Anterior cingulate cortex (tissue), 58 donors: ENCODE results near the gene UBE2E2.

Source experiments
- DNase-seq, 58 donors: peaks; one replicate each; lab custom pipeline; 2025; lab: John Stamatoyannopoulos, UW

Gene UBE2E2

DNA sequence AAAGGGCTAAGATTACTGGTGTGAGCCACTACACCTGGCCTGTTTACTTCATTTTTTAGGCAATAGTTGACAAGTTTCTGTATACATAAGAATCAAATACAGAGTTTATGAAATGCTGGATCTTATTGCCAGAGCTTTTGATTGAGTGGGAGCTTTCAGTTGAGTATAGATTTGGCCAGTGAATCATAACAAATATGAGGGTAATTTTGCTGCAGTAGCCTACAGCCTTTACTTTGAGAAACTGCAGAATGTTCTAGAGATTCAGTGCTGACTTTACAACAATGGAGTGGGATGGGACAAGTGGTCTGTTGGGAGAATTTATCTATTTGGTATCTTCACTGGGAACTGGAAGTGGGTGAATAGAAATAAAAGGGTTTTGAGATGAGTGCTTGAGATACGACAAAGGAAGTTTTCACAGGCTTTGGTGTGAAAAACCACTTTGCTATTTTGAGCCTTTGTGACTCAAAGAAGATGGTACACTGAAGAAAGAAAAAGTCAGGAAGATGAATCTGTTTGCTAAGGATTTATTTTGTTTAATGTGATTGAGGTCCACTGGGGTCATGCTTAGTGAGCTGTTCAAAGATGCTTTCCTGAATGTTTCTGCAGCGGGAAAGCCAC is 227.8 kb downstream of the UBE2E2 start:
- no peak for DNase-seq

DNA sequence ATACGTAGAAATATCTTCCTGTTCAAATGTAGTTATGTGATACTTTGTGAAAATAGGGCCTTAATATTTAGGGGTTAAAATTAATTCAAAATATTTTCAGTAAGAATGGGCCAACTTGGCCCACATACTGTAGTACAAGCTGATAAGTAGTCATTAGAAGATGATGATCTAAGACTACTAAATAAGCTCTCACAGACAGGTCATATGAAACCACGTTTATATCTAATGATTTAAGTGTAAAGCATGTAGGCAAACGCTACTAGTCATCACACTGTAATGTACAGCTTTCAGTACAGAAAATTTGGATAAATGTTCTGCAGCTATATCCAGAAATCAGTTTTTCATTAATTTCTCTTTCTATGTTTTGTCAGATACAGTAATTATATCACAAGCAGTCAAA is 228.6 kb downstream of the UBE2E2 start:
- no peak for DNase-seq

DNA sequence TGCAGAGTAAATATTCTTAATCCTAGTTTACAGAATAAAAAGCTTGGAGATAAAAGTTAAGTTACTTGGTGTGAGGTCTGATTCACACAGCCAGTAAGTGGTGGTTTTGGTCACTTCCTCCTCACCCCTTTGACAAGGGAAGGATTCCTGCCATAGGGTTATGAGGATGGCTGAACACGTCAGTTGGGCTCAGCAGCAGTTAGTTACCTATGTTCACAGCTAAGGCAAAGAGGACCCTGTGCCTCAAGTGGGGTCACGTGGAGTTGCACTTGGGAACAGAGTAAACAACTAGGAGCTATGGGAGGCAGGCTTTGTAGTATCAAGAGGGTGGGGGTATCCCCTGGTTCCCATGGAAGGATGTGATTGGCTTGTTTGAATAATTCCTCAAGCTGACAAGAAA is 232.2 kb downstream of the UBE2E2 start:
- no peak for DNase-seq

DNA sequence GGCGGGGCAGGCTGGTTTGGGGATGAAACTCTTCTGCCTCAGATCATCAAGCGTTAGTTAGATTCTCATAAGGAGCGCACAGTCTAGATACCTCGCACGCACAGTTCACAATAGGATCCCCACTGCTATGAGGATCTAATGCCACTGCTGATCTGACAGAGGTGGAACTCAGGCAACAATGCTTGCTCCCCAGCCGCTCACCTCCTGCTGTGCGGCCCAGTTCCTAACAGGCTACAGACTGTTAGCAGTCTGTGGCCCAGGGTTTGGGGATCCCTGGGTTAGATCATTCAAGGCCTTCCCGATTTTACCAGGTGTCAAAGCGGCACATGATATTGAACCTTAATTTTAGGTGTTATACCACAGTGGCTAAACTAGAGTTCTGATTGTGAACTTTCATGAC is 232.8 kb downstream of the UBE2E2 start:
- DNase-seq, result peak in 1 of 58 donors; percentile 2

DNA sequence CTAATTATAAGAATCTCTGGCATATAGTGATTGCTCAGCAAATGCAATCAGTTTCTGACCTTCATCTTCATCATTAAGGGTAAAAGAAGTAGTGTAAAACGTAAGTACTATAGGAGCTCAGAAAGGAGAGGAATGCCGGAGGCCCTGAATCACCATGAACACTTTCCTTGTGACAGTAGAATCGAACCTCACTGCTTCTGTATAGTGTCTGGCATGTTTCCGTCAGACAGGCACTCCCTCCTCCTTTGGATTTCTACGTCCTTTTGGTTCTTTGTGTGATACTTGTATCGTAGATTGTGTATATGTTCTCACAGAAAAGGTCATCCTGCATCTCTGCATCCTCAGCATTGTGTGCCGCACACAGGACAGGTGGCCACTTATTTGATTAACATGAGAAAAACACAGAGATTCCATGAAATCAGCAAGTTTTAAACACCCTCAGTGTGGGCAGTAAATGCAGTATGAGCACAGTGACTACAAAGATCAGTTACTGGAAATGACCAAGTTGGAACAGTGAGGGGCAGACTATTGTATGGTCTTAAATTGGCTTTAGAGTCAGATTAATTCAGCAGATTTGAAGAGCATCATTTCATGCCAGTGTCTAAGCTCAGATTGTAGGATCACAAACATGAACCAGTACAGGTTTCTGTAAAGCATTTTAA is 234.5 kb downstream of the UBE2E2 start:
- no peak for DNase-seq

DNA sequence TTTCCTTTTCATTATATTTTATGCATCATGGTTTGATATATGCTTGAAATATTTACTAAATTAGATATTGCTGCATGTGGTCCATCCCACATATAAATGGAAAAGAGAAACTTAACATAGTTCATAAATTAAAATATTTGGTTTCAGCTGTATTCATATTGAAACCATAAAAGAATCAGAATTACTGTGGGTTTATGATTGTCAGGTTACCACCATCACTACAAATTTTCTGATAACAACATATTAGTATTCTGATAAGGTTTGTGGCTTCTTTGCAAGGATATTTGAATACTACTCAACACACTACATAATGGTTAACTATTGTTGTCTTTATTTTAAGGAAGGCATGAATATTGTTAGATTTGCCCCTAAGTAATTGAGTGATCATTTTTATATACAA is 235.5 kb downstream of the UBE2E2 start:
- no peak for DNase-seq

DNA sequence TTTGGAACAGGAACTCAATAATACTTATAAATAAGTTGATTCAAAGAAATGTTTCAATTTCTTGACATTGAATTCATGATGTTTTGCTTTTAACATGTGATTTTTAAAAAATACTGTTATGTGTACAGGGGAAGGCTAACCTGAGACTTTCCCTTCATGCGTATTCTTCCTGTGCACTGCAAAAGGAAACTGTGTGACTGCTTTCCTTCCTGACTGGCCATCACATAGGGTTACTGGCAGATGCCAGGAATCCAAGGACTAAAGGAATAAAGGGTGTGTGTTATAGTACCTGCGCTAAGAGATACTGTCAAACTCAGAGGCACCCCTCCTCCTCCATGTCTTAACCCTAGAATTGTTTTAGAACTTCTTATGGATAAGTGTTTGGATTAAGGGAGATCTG is 236.0 kb downstream of the UBE2E2 start:
- DNase-seq, result no peak

DNA sequence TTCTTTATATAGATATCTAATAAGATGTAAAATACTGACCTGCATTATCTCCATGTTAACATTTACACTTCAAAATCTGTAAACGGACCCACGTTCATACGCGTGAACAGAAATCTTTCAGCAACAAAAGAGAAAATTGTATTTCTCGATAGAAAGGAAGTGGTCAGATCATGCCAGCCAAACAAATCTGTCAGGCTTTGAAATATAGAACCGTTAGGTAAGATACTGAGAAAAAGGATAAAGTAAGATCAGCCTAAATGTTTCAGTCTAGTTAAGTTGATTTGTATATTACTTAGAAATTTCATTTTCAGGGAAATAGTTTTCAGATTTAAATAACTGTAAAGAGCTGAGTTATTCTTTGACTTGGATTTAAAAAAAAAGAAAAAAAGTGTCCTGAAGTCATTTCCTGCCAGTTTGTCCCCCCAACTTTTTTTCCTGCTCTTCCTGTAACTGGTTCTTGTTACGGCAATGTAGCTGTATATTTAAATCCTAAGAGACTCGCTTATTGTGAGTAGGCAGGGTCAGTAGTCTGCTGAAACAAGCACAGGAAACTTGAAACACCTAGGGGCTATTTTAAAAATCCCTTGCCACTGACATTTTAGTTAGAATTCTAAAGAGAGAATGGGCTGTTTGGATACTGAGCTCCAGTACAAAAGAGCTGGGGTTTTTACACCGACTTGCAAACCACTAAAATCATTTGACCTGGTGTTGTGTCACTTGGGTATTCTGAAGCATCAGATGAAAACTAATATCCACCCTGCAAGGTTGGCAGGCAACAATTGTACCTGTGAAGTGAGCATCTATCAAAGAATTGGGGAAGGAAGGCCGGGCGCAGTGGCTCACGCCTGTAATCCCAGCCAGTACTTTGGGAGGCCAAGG is 237.5 kb downstream of the UBE2E2 start:
- no peak for DNase-seq

DNA sequence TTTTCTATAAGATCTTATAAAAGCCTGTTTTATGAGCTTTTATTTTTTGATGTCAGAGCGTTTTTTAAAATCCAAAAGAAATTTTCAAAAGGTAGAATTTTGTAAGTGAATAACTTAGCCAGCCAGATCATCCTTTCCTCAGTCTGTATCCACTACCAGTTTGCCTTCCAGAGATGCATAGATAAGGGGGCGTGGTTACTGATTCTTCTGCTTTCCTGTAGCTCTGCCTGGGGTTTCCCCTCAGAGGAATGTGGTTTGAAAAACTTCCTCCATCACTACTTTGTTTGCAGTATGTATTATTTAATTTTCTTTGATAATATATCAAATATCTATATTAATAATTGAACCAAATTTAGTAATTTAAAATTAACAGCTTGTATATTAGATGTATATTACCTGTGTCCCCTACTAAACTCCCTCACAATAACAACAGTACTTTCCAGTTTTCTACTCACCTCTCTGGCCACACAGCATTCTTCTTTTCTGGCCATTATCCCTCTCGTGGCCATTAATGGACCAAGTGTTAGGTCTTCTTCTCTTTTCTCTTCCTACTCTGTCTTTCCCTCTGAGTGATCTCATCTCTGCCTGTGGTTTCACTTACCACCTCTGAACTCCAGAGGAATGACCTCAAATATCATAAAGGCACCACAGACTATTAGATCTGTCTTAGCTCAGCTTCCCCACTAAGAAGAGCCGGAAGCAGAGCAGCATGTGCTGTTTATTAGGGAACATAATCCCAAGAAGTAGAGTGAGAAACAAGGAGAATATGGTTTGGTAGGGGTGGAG is 239.7 kb downstream of the UBE2E2 start:
- no peak for DNase-seq

DNA sequence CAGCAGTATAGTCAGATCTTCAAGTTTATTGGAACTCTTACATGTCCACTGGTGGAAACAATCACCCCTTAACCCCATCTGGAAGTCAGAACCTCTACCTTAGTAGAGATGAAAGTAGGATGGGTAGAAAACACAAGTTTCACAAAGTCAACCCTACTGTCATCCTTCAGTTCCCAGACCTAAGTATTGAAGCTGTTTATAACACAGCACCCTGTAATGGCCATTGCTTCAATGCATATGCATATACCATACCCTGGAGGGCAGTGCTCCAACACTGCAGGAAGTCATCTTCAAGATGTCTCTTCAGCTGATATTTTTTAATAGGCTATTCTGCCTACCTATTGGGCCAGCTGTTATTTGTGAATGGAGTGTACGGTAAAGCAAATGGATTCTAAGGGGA is 241.3 kb downstream of the UBE2E2 start:
- DNase-seq, result no peak

DNA sequence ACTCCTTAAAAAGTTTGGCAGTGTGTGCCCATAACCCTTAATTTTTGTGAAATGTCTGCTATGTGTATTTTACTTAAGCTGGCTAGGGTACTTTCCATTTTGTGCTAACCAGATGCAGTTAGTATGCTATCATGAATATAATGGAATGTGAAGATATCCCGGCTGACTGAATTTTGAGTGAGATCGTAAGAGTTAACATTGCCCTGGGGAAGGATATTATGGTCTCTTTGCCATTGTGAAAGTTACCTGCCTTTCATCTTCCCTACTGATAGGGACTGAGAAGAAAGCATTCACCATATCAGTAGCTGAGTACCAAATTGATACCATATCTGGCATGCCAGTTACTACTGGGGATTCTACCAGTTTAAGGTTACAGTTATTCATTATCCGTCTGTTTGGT is 243.2 kb downstream of the UBE2E2 start:
- DNase-seq, result no peak

DNA sequence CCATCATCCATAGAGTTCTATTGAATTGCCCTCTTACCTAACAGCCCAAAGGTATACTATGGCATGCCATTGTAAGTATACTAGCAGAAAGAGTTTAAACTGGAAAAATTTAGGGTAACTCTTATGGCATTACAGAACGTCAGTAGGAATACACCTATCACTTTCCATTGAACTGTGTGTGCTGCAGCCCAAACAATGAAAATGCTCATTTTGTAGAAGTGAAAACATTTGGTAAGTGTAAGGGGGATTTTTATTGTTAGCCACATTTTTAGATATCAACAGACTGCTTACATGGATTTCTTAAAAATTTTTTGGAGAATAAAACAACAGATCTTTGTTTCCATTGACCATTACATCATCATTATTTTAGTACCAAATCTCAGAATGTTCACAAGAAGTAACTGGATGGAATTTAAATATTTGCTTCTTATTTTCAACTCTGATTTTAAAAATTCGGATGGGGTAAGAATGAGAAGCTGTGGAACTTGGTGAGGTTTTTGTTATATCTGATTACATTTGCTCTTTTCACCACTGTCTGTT is 245.9 kb downstream of the UBE2E2 start:
- DNase-seq, result no peak

DNA sequence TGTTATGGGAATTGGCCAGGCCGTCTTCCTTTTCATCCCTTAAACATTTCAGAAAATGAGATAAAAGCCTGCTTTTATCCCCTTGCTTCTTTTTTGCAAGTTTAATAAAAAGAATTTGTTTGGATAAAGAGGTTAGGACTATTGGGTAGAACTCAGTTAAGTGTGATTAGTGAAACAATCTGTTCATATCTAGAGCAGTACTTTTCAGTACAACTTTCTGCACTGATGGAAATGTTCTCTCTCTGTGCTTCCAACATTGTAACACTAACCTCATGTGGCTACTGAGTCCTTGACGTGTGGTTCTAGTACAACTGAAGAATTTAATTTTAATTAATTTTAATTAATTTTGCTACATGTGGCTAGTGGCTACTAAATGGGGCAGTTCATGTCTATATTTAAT is 246.9 kb downstream of the UBE2E2 start:
- DNase-seq, result no peak

DNA sequence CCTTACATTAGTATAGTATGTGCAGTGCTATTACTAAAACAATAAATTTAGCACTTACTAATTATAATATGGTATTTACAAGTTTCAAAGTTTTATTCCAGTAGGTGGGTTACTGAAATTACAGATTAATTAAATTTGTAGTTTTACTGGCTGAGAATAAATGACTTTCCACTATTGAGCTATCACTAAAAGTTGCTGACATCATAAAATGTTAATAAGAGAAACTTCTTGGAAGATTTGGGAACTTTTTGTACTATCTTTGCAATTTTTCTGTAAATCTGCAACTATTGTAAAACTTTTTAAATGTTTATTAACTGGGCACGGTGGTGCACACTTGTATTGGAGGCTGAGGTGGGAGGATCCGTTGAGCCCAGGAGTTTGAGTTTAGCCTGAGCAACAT is 247.7 kb downstream of the UBE2E2 start:
- DNase-seq, result no peak

DNA sequence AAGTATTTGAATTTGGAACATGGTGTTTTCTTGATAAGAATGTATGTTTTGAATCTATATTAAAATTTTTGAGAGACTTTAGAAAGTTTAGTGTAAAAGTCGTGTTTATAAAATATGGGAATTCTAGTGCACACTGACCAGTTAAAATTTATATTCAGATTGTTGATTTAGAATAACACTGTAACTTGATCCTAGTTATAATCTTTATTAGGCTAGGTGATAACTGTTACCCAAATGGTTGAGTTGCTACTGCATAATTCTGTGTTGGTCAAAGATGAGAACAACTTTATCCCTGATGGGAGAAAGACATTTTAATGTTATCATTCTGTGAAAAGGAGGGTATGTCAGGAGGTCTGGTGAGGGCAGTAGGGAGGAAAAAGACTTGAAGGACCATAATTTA is 249.3 kb downstream of the UBE2E2 start:
- no peak for DNase-seq

DNA sequence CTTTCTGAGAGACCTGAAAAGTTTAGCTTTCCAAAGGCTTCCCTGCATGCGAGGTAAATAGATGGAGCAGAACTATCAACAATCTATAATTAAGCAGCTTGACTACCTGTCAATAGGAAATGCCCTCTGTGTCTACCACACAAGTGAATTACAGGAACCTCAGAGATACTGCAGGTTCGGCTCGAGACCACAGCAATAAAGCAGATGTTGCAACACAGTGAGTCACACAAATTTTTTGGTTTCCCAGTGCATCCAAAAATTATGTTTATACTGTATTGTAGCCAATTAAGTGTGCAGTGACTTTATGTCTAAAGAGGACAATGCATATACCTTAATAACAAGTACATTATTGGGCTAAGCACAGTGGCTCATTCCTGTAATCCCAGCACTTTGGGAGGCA is 252.0 kb downstream of the UBE2E2 start:
- DNase-seq, result no peak

DNA sequence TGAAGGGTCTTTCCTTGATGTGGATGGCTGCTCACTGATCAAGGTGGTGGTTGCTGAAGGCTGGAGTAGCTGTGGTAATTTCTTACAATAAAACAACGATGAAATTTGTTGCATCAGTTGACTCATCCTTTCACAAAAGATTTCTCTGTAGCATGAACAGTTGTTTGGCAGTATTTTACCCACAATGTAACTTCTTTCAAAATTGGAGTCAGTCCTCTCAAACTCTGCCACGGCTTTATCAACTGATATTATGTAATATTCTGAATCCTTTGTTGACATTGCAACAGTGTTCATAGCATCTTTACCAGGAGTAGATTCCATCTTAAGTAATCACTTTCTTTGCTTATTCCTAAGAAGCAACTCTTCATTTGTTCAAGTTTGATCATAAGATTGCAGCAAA is 252.6 kb downstream of the UBE2E2 start:
- DNase-seq, result no peak

DNA sequence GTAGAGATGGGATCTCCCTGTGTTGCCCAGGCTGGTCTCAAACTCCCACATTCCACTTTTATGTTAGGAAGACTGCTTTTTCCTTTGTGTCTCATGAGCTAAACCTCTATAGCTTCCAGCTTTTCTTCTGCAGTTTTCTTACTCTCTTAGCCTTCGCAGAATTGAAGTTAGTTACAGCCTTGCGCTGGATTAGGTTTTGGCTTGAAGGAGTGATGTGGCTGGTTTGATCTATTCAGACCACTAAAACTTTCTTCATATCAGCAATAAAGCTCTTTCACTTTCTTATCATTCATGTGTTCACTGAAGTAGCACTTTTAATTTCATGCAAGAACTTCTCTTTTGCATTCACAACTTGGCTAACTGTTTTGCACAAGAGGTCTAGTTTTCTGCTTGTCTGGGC is 254.6 kb downstream of the UBE2E2 start:
- DNase-seq, result no peak

DNA sequence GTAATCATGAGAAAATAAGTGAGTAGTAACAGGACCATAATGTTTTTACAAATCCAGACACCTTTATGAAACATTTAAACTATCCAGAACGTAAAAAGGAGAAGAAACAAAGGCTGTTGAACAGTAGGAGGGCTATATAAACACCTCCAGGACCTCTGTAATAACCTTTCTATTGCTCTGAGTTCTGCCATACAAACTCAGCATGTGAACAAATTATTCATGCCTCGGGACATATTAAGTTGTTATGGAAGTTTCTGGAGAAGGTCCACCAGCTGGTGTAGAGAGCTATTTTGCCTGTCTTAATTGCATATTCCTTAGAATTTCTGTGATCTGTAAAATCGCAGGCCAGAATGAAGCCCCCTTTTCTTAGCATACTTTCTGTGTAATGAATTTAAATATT is 256.3 kb downstream of the UBE2E2 start:
- DNase-seq, result no peak

DNA sequence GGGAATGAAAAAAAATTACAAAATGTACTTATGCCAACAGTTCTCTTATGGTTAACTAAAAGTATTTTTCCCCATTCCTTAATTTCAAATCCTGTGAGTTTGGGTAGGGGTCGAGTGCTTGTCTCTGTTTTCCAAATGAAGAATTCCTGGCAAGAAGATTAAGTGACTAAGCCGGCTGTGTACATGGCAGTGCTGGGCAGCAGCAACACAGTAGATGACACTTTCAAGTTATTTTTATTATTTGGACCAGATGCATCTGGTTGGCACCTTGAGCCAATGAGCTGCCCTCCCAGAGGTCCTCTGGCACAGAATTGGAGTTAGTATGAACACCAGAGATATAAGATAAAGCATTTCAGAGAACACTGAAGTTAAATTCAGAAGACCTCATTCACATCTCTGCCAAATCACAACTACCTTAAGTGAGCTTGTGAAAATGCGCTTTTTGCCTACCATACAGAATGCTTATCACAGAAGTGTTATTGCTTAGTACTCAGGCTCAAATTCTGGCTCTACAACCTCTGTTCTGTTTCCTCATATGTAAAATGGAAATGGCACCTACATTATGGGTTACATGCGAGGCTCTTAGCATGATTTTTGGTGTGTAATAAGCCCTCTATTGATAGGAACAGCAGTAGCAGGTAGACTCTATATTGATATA is 256.9 kb downstream of the UBE2E2 start:
- DNase-seq, result no peak
